Left ventricle myocardium inferior (tissue), 1 donor: ENCODE data around the gene FHL3. TPM values are rescaled to one million over a fixed set of nuclear protein-coding genes. Genes with fewer than 3 reads are reported as not detected.

Experiments
- DNase-seq: peaks from one replicate; pipeline ENCODE4 v3.0.0-alpha.2; 2020
- H3K27ac ChIP-seq: fragments of 200-600 bp; replicated peaks from 2 replicates; pipeline ENCODE4 v1.8.0; 2021
- H3K27me3 ChIP-seq: fragments of 200-600 bp; 2 replicates; pipeline ENCODE4 v1.8.0; 2021; ENCODE audit warnings: low read depth
- H3K36me3 ChIP-seq: fragments of 200-600 bp; 2 replicates; pipeline ENCODE4 v1.8.0; 2021
- H3K4me1 ChIP-seq: fragments of 200-600 bp; 2 replicates; pipeline ENCODE4 v1.8.0; 2021
- H3K4me3 ChIP-seq: fragments of 200-600 bp; 2 replicates; pipeline ENCODE4 v1.8.0; 2021; ENCODE audit warnings: mild to moderate bottlenecking, moderate library complexity
- H3K9me3 ChIP-seq: fragments of 200-600 bp; replicated peaks from 2 replicates; pipeline ENCODE4 v1.8.0; 2021
- intact Hi-C: fragments of 100-400 bp; cut with micrococcal nuclease; formaldehyde crosslinking; loops from one replicate; pipeline ENCODE4 v1.11.0; 2022
- total RNA-seq: library from RNA; stranded (reverse); fragmentation: NEBNext Ultra II Directional; extraction: Animal tissue kit (Norgen Biotek cat#: 25700); gene quantifications from one replicate; pipeline ENCODE4 v1.2.1, GENCODE V29; 2021
- TF ChIP-seq, protein P1 (sequence below): fragments of 200-600 bp; IDR thresholded peaks from 2 replicates; pipeline ENCODE4 v1.8.0; 2021; ENCODE audit warnings: antibody characterized with exemption, mild to moderate bottlenecking, borderline replicate concordance
- donor health status: DM: no; HTN: yes; CAD: no; lungs with severe emphysema.

Gene FHL3
- total RNA-seq, 1 donor from 2014 or later = 15.8 TPM

DNA sequence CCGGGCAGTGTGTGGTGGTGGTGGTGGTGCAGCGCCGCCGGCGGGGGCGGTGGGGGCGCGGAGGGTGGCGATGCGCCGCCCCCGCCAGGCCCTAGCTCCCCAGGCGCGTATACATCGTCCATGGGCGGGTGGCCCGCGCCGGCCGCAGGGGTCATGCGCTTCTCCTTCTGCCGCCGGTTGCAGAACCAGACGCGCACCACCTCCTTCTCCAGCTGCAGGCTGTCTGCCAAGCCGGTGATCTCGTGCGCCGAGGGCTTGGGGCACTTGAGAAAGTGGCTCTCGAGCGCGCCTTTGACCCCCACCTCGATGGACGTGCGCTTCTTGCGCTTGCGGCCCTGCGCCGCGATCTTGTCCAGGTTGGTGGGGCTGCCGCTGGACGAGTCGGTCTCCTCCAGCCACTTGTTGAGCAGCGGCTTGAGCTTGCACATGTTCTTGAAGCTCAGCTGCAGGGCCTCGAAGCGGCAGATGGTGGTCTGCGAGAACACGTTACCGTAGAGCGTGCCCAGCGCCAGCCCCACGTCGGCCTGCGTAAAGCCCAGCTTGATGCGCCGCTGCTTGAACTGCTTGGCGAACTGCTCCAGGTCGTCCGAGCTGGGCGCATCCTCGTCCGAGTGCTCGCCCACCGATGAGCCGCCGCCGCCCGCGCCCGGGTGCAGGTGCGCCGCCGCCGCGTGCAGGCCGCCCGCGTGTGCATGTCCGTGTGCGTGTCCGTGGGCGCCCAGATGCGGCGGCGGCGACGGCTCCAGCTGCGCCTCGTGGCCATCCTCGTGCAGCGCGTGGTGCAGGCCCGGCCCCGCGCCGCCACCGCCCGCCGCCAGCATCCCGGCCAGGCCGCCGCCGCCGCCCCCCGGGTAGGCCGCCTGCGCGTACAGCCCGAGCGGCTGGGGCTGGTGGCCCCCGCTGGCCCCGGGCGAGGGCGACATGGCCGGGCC, 40.4 kb upstream of the FHL3 start:
- no peak for DNase-seq
- intact Hi-C loops = no loop called here
- H3K27me3 ChIP-seq = peaks cover 78% of the 10 kb centered on the region

DNA sequence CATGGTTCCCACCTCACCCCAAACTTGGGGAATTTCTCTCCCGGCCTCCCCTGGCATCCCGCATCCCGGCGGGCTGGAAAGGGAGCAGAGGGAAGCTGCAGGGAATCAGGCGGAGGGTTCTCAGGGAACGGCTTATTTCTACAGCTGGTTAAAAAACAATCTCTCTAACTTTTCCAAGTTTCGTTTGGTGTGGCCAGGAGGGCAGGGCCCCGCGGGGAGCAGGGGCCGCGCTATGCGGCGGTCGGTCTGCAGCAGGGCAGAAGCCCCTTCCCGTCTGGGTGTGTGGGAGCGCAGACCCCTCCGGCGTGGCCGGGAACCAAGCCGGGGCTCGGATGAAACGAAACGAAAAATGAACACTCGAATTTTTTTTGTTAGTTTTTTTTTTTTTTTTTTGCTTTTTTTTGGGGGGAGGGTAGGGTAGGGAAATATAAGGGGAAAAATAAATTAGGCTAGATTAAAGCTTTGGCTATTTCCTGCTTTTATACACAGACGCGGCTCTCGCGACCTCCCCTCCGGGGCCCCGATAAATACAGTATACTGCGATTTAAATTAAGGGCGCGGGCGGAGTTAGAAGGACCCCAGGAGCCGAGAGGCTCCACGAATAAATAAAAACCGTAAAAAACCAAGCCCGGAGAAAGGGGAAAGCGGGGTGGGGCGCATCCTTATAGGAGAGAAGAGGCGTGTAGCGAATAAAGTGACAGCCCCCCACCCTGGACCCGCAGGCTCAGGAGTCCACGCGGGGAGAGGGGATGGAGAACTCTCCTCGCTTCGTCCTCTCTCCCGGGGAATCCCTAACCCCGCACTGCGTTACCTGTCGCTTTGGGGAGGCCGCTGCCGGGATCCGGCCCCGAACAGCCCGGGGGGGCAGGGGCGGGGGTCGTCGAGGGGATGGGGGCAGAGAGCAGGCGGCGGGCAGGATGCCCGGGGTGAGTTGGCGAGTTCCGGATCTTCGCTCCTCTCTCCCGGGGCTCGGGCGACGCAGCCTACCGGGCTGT, 39.2 kb upstream of the FHL3 start:
- intact Hi-C loops = no loop called here
- H3K27ac ChIP-seq = no peak overlapping the region

More for the DNA sequence above, 40.4 kb upstream of the FHL3 start:
- Histone ChIP-seq H3K9me3 (no peaks in the 10 kb centered on the region), H3K36me3 (no peaks in the 10 kb centered on the region), H3K4me3 (peak overlapping the region; percentile 86), H3K27ac (no peak overlapping the region), H3K4me1 (peaks cover 32% of the 10 kb centered on the region)
- TF ChIP-seq, protein P1, sequence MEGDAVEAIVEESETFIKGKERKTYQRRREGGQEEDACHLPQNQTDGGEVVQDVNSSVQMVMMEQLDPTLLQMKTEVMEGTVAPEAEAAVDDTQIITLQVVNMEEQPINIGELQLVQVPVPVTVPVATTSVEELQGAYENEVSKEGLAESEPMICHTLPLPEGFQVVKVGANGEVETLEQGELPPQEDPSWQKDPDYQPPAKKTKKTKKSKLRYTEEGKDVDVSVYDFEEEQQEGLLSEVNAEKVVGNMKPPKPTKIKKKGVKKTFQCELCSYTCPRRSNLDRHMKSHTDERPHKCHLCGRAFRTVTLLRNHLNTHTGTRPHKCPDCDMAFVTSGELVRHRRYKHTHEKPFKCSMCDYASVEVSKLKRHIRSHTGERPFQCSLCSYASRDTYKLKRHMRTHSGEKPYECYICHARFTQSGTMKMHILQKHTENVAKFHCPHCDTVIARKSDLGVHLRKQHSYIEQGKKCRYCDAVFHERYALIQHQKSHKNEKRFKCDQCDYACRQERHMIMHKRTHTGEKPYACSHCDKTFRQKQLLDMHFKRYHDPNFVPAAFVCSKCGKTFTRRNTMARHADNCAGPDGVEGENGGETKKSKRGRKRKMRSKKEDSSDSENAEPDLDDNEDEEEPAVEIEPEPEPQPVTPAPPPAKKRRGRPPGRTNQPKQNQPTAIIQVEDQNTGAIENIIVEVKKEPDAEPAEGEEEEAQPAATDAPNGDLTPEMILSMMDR = no peak

DNA sequence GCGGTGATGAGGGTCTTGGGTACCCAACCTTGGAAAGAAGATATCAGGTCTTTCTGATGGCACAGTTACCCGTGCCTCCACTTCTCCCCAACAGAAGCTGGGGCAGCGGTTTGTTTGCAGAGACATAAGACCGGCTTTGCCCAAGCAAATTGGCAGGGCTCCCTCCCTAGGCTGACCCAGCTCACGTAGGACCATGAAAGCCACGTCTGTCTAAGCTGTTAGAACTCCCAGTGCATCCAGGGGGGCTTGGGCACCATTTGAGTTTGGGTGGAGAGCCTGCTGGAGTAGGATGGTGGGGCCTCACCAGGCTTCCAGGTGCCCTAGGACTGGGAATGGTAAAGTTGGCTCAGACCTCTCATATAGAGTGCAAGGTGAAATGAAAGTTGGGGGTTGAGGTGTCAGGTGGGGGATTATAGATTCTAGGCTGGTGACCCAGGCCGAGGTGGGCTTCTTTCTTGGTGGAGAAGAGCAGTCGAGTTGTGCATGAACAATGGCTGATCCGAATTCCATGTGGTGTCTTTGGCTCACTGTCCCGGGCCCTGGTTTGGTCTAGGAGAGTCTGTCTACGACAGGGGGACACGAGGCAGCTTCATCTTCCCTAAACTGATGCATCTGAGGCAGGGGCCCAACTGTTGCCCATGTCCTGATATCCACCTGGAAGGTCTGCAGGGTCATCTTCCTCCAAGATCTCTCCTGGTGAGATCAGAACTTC, 37.9 kb upstream of the FHL3 start:
- Histone ChIP-seq H3K9me3 (no peaks in the 10 kb centered on the region), H3K27me3 (peaks cover 82% of the 10 kb centered on the region), H3K27ac (no peak overlapping the region), H3K4me1 (peaks cover 32% of the 10 kb centered on the region), H3K4me3 (no peak overlapping the region), H3K36me3 (no peaks in the 10 kb centered on the region)
- no peak for DNase-seq
- intact Hi-C loops = no loop called here
- TF ChIP-seq, protein P1 = no peak

More for the DNA sequence above, 39.2 kb upstream of the FHL3 start:
- no peak for DNase-seq
- peak overlapping the region; percentile 41 for H3K4me3 ChIP-seq
- peaks cover 78% of the 10 kb centered on the region for H3K27me3 ChIP-seq
- H3K9me3 ChIP-seq = no peaks in the 10 kb centered on the region
- no peaks in the 10 kb centered on the region for H3K36me3 ChIP-seq
- H3K4me1 ChIP-seq = peaks cover 32% of the 10 kb centered on the region
- TF ChIP-seq, protein P1 = no peak

DNA sequence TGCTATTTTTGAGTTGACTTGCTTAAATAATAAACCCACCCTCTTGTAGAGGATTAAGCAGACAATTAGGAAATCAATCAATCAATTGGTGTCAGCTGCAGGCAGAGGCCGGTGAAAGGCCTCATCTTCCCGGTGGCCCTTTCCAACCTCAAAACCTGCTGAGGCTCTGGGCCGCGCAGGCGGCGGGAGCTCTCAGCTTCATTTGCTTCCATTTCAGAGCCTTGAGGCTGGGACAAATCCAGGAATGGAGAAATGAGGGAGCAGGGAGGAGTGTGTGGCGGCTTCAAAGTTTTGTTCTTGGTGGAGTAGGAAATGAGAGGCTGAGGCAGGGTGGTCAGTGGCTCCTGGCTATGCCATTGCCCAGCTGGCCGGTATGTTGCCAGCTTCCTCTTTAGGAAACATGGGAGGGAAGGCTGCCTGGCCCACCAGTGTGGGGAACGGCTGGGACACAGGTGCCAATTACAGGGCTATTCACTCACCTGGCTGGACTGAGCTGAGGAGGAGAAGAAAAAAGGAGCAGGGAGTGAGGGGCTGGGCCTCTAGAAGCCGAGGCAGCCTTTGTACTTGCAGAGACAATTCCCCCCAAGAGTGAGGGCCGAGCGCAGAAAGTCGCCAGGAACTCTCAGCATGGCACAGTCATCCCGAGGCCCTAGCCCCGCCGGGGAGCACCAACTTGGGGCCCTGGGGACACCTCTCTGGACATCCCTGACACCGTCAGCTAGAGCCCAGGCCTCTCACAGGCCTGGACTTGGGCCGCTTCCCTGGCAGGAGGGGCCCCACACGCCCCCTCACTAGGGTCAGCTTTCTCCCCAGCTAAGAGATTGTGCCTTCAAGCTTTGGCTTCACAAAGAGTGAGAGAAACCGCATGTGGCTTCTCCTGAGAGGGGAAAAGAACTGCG, 36.9 kb upstream of the FHL3 start:
- H3K27ac ChIP-seq = no peak overlapping the region
- no peaks in the 10 kb centered on the region for H3K36me3 ChIP-seq
- H3K27me3 ChIP-seq = peaks cover 87% of the 10 kb centered on the region
- TF ChIP-seq, protein P1 = no peak
- no peak overlapping the region for H3K4me3 ChIP-seq
- H3K9me3 ChIP-seq = no peaks in the 10 kb centered on the region
- intact Hi-C loops = no loop called here
- H3K4me1 ChIP-seq = peaks cover 23% of the 10 kb centered on the region
- no peak for DNase-seq
